IMR-90 (cell line): ENCODE measurements around the gene BTBD6. TPM values are rescaled to one million over a fixed set of nuclear protein-coding genes. Genes with fewer than 3 reads are reported as not detected.
A peak's percentile ranks its signal among the peaks of the same experiment; 100 is the strongest.

ENCODE experiments used
- ATAC-seq: fragments of 200-7000 bp; cut with Tn5 transposase; 2 replicates; pipeline ENCODE4 v1.9.1; 2020; ENCODE audit warnings: low read depth, mild to moderate bottlenecking, moderate library complexity
- BruUV-seq: library from RNA; stranded (reverse); fragments of 400-500 nt; replicated peaks from 2 replicates; lab custom pipeline; 2021; lab: Mats Ljungman, UMichigan
- CTCF ChIA-PET: fragments of 300-600 bp; formaldehyde crosslinking; extraction: SDS; loops from one replicate; lab custom pipeline; 2021; ENCODE audit warnings: antibody characterized with exemption; lab: Yijun Ruan, JAX
- POLR2A ChIA-PET: fragments of 300-600 bp; sonication (Branson Sonifier 250); formaldehyde crosslinking; loops from one replicate; lab custom pipeline; 2022; ENCODE audit warnings: antibody characterized with exemption; ENCODE audit not compliant: unreplicated experiment; lab: Charles Lee
- DNase-seq: peaks from one replicate; pipeline ENCODE4 v3.0.0; 2013
- H2AFZ ChIP-seq: replicated peaks from 2 replicates; pipeline ENCODE3; 2013; ENCODE audit warnings: low read length, mild to moderate bottlenecking; ENCODE audit not compliant: poor library complexity
- H2AK5ac ChIP-seq: 2 replicates; pipeline ENCODE4 v1.6.1; 2013; ENCODE audit warnings: low read depth, low read length, inconsistent platforms
- H2AK9ac ChIP-seq: replicated peaks from 2 replicates; pipeline ENCODE3; 2013; ENCODE audit warnings: mild to moderate bottlenecking, low read depth, low read length, moderate library complexity; ENCODE audit not compliant: poor library complexity
- H2BK120ac ChIP-seq: 2 replicates; pipeline ENCODE4 v1.6.1; 2013; ENCODE audit warnings: low read depth, low read length, inconsistent platforms
- H2BK15ac ChIP-seq: 3 replicates; pipeline ENCODE4 v1.6.1; 2013; ENCODE audit warnings: low read depth, low read length, inconsistent platforms
- H2BK20ac ChIP-seq: 2 replicates; pipeline ENCODE4 v1.6.1; 2013; ENCODE audit warnings: low read depth, mild to moderate bottlenecking, inconsistent platforms, low read length, moderate library complexity
- H2BK5ac ChIP-seq: 2 replicates; pipeline ENCODE4 v1.6.1; 2013; ENCODE audit warnings: mild to moderate bottlenecking, low read depth, low read length, inconsistent platforms; ENCODE audit not compliant: poor library complexity, severe bottlenecking
- H3K14ac ChIP-seq: replicated peaks from 2 replicates; pipeline ENCODE4 v1.6.1; 2013; ENCODE audit warnings: low read depth, low read length, inconsistent platforms
- H3K18ac ChIP-seq: 2 replicates; pipeline ENCODE4 v1.6.1; 2013; ENCODE audit warnings: low read depth, low read length, control low read depth
- H3K23ac ChIP-seq: 2 replicates; pipeline ENCODE4 v1.6.1; 2013; ENCODE audit warnings: low read depth, low read length, inconsistent platforms
- H3K27ac ChIP-seq: 2 replicates; pipeline ENCODE4 v1.5.1; 2013; ENCODE audit warnings: mild to moderate bottlenecking, control low read depth, low read length; ENCODE audit not compliant: insufficient read depth
- H3K27me3 ChIP-seq: 2 replicates; pipeline ENCODE4 v1.6.1; 2013; ENCODE audit warnings: low read length; ENCODE audit not compliant: control insufficient read depth, insufficient read depth
- H3K36me3 ChIP-seq: 2 replicates; pipeline ENCODE4 v1.6.1; 2013; ENCODE audit warnings: low read length, mixed read lengths; ENCODE audit not compliant: control insufficient read depth, insufficient read depth
- H3K4ac ChIP-seq: 2 replicates; pipeline ENCODE4 v1.6.1; 2013; ENCODE audit warnings: low read depth, low read length, inconsistent platforms
- H3K4me1 ChIP-seq: 2 replicates; pipeline ENCODE4 v1.6.1; 2013; ENCODE audit warnings: low read length, mixed read lengths; ENCODE audit not compliant: control insufficient read depth, insufficient read depth
- H3K4me2 ChIP-seq: 2 replicates; pipeline ENCODE4 v1.6.1; 2013; ENCODE audit warnings: low read depth, mild to moderate bottlenecking, control low read depth, low read length, moderate library complexity
- H3K4me3 ChIP-seq: 2 replicates; pipeline ENCODE4 v1.5.1; 2013; ENCODE audit warnings: low read depth, mild to moderate bottlenecking, control low read depth, low read length, moderate library complexity; ENCODE audit not compliant: insufficient read depth
- H3K56ac ChIP-seq: 2 replicates; pipeline ENCODE4 v1.6.1; 2013; ENCODE audit warnings: low read length, inconsistent platforms; ENCODE audit not compliant: insufficient read depth; ENCODE audit errors: extremely low read depth
- H3K79me1 ChIP-seq, 2 experiments: 2 replicates each; pipeline ENCODE4 v1.6.1; 2013; ENCODE audit warnings: low read length in 2 of 2, inconsistent platforms in 1 of 2, low read depth in 1 of 2
- H3K9ac ChIP-seq: 2 replicates; pipeline ENCODE4 v1.6.1; 2013; ENCODE audit warnings: low read depth, low read length, control low read depth
- H3K9me1 ChIP-seq: 2 replicates; pipeline ENCODE4 v1.6.1; 2013; ENCODE audit warnings: low read length, inconsistent platforms; ENCODE audit not compliant: insufficient read depth
- H3K9me3 ChIP-seq: 2 replicates; pipeline ENCODE4 v1.6.1; 2013; ENCODE audit warnings: low read length; ENCODE audit not compliant: control insufficient read depth, insufficient read depth
- H4K20me1 ChIP-seq: 2 replicates; pipeline ENCODE4 v1.6.1; 2013; ENCODE audit warnings: low read length, inconsistent platforms; ENCODE audit not compliant: insufficient read depth
- H4K5ac ChIP-seq: 2 replicates; pipeline ENCODE4 v1.6.1; 2013; ENCODE audit warnings: mild to moderate bottlenecking, low read depth, low read length, control low read depth
- H4K8ac ChIP-seq, 2 experiments: 2 replicates each; pipeline ENCODE4 v1.6.1; 2013; ENCODE audit warnings: low read depth in 2 of 2, low read length in 2 of 2, control low read depth in 1 of 2, inconsistent platforms in 1 of 2
- H4K91ac ChIP-seq: 2 replicates; pipeline ENCODE4 v1.6.1; 2013; ENCODE audit warnings: low read depth, low read length, inconsistent platforms; ENCODE audit not compliant: insufficient read depth
- BHLHE40 ChIP-seq: fragments of 150-350 bp; IDR thresholded peaks from 2 replicates; pipeline ENCODE4 v1.6.1; 2016; ENCODE audit warnings: mild to moderate bottlenecking, low read depth, low read length
- CHD1 ChIP-seq: IDR thresholded peaks from 2 replicates; pipeline ENCODE4 v1.6.1; 2012; ENCODE audit warnings: low read depth, low read length, improper control_type of control experiment
- CTCF ChIP-seq: conservative IDR thresholded peaks from 2 replicates; pipeline ENCODE4 v1.5.1; 2012; ENCODE audit warnings: mild to moderate bottlenecking, low read depth, low read length, improper control_type of control experiment
- ELK1 ChIP-seq: fragments of 150-350 bp; IDR thresholded peaks from 2 replicates; pipeline ENCODE4 v1.6.1; 2016; ENCODE audit warnings: low read depth, mild to moderate bottlenecking, low read length, moderate library complexity, borderline replicate concordance
- FOS ChIP-seq: fragments of 150-350 bp; IDR thresholded peaks from 2 replicates; pipeline ENCODE4 v1.6.1; 2016; ENCODE audit warnings: low read depth, low read length
- MAFK ChIP-seq: IDR thresholded peaks from 2 replicates; pipeline ENCODE4 v1.6.1; 2012; ENCODE audit warnings: low read depth, low read length, improper control_type of control experiment
- MAZ ChIP-seq: IDR thresholded peaks from 2 replicates; pipeline ENCODE4 v1.6.1; 2012; ENCODE audit warnings: low read depth, mild to moderate bottlenecking, low read length, improper control_type of control experiment, moderate library complexity, borderline replicate concordance
- POLR2A ChIP-seq: IDR thresholded peaks from 2 replicates; pipeline ENCODE4 v1.6.1; 2012; ENCODE audit warnings: mild to moderate bottlenecking, low read depth, low read length
- RFX5 ChIP-seq: IDR thresholded peaks from 2 replicates; pipeline ENCODE4 v1.8.0; 2012; ENCODE audit warnings: low read depth, mild to moderate bottlenecking, low read length, moderate library complexity
- SMC3 ChIP-seq: fragments of 150-350 bp; IDR thresholded peaks from 2 replicates; pipeline ENCODE4 v1.6.1; 2016; ENCODE audit warnings: low read depth, mild to moderate bottlenecking, antibody characterized with exemption, low read length, moderate library complexity
- WGBS, 2 experiments: methylation state at CpG; one replicate each; pipeline versions ENCODE4 v1.1.5 to v1.1.7; 2013; ENCODE audit warnings: missing lambda C conversion rate in 2 of 2; ENCODE audit not compliant: insufficient read length in 1 of 2; ENCODE audit errors: extremely low coverage in 2 of 2; 5-methylcytosine and 5-hydroxymethylcytosine counted together
- dilution Hi-C: fragments of 300-500 bp; cut with HindIII; formaldehyde crosslinking; loops from one replicate; pipeline ENCODE4 v1.14.3; 2018; ENCODE audit warnings: low sequenced_read_pairs; ENCODE audit not compliant: unreplicated experiment
- in situ Hi-C: fragments of 300-500 bp; cut with MboI; formaldehyde crosslinking; loops from 3 replicates; pipeline ENCODE4 v1.14.3; 2019; ENCODE audit warnings: low sequenced_read_pairs, inconsistent platforms, mixed read lengths
- intact Hi-C: fragments of 100-400 bp; cut with micrococcal nuclease; formaldehyde crosslinking; loops from 2 replicates; pipeline ENCODE4 v1.10.0; 2022
- polyA plus RNA-seq, 3 experiments: library from polyadenylated mRNA; depleted of rRNA; stranded (reverse); fragments of >200 nt; gene quantifications; 2 replicates each; pipeline ENCODE4 v1.2.3, GENCODE V29; 2012; ENCODE audit warnings: low replicate concordance in 1 of 3
- total RNA-seq: library from RNA; depleted of rRNA; stranded (reverse); fragments of >200 nt; gene quantifications from 2 replicates; pipeline ENCODE4 v1.2.3, GENCODE V29; 2012
- TF ChIP-seq, protein P1 (sequence below): fragments of 150-350 bp; IDR thresholded peaks from 2 replicates; pipeline ENCODE4 v1.6.1; 2017; ENCODE audit warnings: mild to moderate bottlenecking, antibody characterized with exemption, low read length, low read depth

BTBD6 gene
- total and polyA plus RNA-seq, 2 of the 4 experiments (the other 2 are of a cell fraction): 33.9 to 43.9 TPM

- TF ChIP-seq BHLHE40: no peak
These were observed 24.4 kb upstream of the BTBD6 start (continued) for GRCh38 chr14:105223770-105224544.

- peaks cover 30% of the 10 kb centered on the region for H3K36me3 ChIP-seq
- H3K27ac ChIP-seq: no peak overlapping the region
- POLR2A ChIA-PET: no interaction called here
- dilution Hi-C loops: no loop called here
- no peak overlapping the region for H3K18ac ChIP-seq
- no peak overlapping the region for H2BK15ac ChIP-seq
- peaks cover 3% of the 10 kb centered on the region; the same call in 1 of the 2 replicates for H3K9me1 ChIP-seq
- no peak for DNase-seq
- H2AFZ ChIP-seq: no peak overlapping the region
- in situ Hi-C loops: no loop called here
- H2AK9ac ChIP-seq: peak overlapping the region; percentile 82
- no peaks in the 10 kb centered on the region for H3K27me3 ChIP-seq
- H3K4me1 ChIP-seq: peaks cover 2% of the 10 kb centered on the region; the same call in 1 of the 2 replicates
- no peak overlapping the region for H4K5ac ChIP-seq
- no peaks in the 10 kb centered on the region; the same call in 1 of the 2 replicates for H4K20me1 ChIP-seq
- H3K14ac ChIP-seq: no peak overlapping the region
- H3K9ac ChIP-seq: no peak overlapping the region
- H3K23ac ChIP-seq: no peak overlapping the region
- no peak overlapping the region for H3K4me2 ChIP-seq
- ATAC-seq: no peak
- no peak overlapping the region for H2BK20ac ChIP-seq
- no peak overlapping the region for H3K4me3 ChIP-seq
- 95% methylated on average over 4 of the region's 11 CpGs; no CpG with 5 or more reads in 1 of the 2 experiments for WGBS, 2 experiments
- no peak overlapping the region for H3K4ac ChIP-seq
- no TSS peak for BruUV-seq
- H3K9me3 ChIP-seq: no peaks in the 10 kb centered on the region
- no peak overlapping the region for H3K56ac ChIP-seq
- H4K8ac ChIP-seq: no peak overlapping the region
- no peak overlapping the region for H2BK120ac ChIP-seq
- CTCF ChIA-PET: no interaction called here
- H3K79me1 ChIP-seq: peaks cover 3 to 16% of the 10 kb centered on the region in 2 experiments
- intact Hi-C loops: no loop called here
- H2AK5ac ChIP-seq: no peak overlapping the region
- no peak overlapping the region for H2BK5ac ChIP-seq
- H4K91ac ChIP-seq: no peak overlapping the region
- TF ChIP-seq, protein P1, sequence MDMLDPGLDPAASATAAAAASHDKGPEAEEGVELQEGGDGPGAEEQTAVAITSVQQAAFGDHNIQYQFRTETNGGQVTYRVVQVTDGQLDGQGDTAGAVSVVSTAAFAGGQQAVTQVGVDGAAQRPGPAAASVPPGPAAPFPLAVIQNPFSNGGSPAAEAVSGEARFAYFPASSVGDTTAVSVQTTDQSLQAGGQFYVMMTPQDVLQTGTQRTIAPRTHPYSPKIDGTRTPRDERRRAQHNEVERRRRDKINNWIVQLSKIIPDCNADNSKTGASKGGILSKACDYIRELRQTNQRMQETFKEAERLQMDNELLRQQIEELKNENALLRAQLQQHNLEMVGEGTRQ: no peak
- TF ChIP-seq FOS (no peak), RFX5 (no peak), CTCF (no peak), CHD1 (no peak), MAFK (no peak), POLR2A (no peak), MAZ (no peak), ELK1 (no peak), SMC3 (no peak)
These were observed 23.3 kb upstream of the BTBD6 start for GRCh38 chr14:105224845-105225570.
